HepG2 (cell line): ENCODE measurements around the gene ZNF574. TPM values are rescaled to one million over a fixed set of nuclear protein-coding genes. Genes with fewer than 3 reads are reported as not detected.

Experiments
- ASH2L ChIP-seq: fragments of 300-600, 200-600 bp; sonication (generic); IDR thresholded peaks from 2 replicates; pipeline ENCODE4 v1.7.0; 2017; ENCODE audit warnings: low read depth, mild to moderate bottlenecking, moderate library complexity, mixed read lengths, low read length; ENCODE audit not compliant: insufficient read length
- ATF7-NPFF ChIP-seq: sonication (generic); formaldehyde crosslinking; IDR thresholded peaks from 2 replicates; pipeline ENCODE4 v1.8.1; 2023; ENCODE audit warnings: mild to moderate bottlenecking, low read depth, missing genetic modification reagents, moderate library complexity
- DNMT3B ChIP-seq: conservative IDR thresholded peaks from 2 replicates; pipeline ENCODE4 v1.6.1; 2016; ENCODE audit warnings: missing biosample characterization, control low read depth
- ETV5 ChIP-seq: IDR thresholded peaks from 2 replicates; pipeline ENCODE4 v1.6.1; 2018; ENCODE audit warnings: missing biosample characterization, missing genetic modification reagents, inconsistent platforms, borderline replicate concordance
- ETV6 ChIP-seq: sonication (generic); formaldehyde crosslinking; conservative IDR thresholded peaks from 2 replicates; pipeline ENCODE4 v1.4.0; 2020; ENCODE audit warnings: missing genetic modification reagents
- FOXO1 ChIP-seq: sonication (generic); formaldehyde crosslinking; IDR thresholded peaks from 2 replicates; pipeline ENCODE4 v1.4.0; 2020; ENCODE audit warnings: missing genetic modification reagents
- GZF1 ChIP-seq: sonication (generic); formaldehyde crosslinking; IDR thresholded peaks from 2 replicates; pipeline ENCODE4 v1.5.1; 2020; ENCODE audit warnings: mild to moderate bottlenecking, missing genetic modification reagents
- HES4 ChIP-seq: sonication (generic); formaldehyde crosslinking; IDR thresholded peaks from 2 replicates; pipeline ENCODE4 v1.9.0; 2021; ENCODE audit warnings: mild to moderate bottlenecking, missing genetic modification reagents, borderline replicate concordance
- RBFOX2 ChIP-seq: fragments of 200-400 bp; formaldehyde crosslinking; IDR thresholded peaks from 2 replicates; pipeline ENCODE4 v1.6.1; 2017; ENCODE audit warnings: low read depth, mild to moderate bottlenecking, low read length
- SMAD1 ChIP-seq: sonication (generic); formaldehyde crosslinking; IDR thresholded peaks from 2 replicates; pipeline ENCODE4 v1.4.0; 2020; ENCODE audit warnings: missing genetic modification reagents, low read depth, mild to moderate bottlenecking, borderline replicate concordance
- SSRP1 ChIP-seq: IDR thresholded peaks from 2 replicates; pipeline ENCODE4 v1.6.1; 2016; ENCODE audit warnings: control low read depth
- ZBTB43 ChIP-seq: sonication (generic); formaldehyde crosslinking; conservative IDR thresholded peaks from 2 replicates; pipeline ENCODE4 v1.4.0; 2020; ENCODE audit warnings: missing genetic modification reagents
- ZNF530 ChIP-seq: sonication (generic); formaldehyde crosslinking; IDR thresholded peaks from 2 replicates; pipeline ENCODE4 v1.5.0; 2020; ENCODE audit warnings: low read depth, mild to moderate bottlenecking, missing genetic modification reagents
- ZSCAN30 ChIP-seq: sonication (generic); formaldehyde crosslinking; IDR thresholded peaks from 2 replicates; pipeline ENCODE4 v1.5.0; 2020; ENCODE audit warnings: mild to moderate bottlenecking, missing genetic modification reagents
- polyA plus RNA-seq, 8 experiments: library from polyadenylated mRNA; depleted of rRNA in 3 of 8; stranded (reverse) in 7 of 8; unstranded in 1 of 8; fragments of >200 nt; fragmentation: Illumina TruSeq in 4 of 8; extraction: Trizol in 4 of 8; gene quantifications; 2 replicates each; pipeline versions ENCODE4 v1.2.1 to v1.2.3, GENCODE V29; 2011 to 2016; ENCODE audit warnings: low read depth in 4 of 8, missing spikeins in 1 of 8, mixed read lengths in 1 of 8; ENCODE audit not compliant: insufficient read depth in 1 of 8
- total RNA-seq, 5 experiments: library from RNA; depleted of rRNA; stranded (reverse); fragments of >200 nt; fragmentation: Illumina TruSeq; extraction: Trizol; gene quantifications; 2 replicates each; pipeline ENCODE4 v1.2.3, GENCODE V29; 2016; ENCODE audit warnings: low read depth in 1 of 5
- TF ChIP-seq, protein P1 (sequence below): sonication (generic); formaldehyde crosslinking; IDR thresholded peaks from 2 replicates; pipeline ENCODE4 v1.5.0; 2020; ENCODE audit warnings: mild to moderate bottlenecking, missing genetic modification reagents, borderline replicate concordance
- TF ChIP-seq, protein P2 (sequence below): sonication (generic); formaldehyde crosslinking; conservative IDR thresholded peaks from 2 replicates; pipeline ENCODE4 v1.8.1; 2023; ENCODE audit warnings: missing genetic modification reagents

The ZNF574 gene
- total and polyA plus RNA-seq, 2 of the 13 experiments (the other 11 are each of a cell fraction or from before 2014, with no cell fraction given), result 7.7 to 7.9 TPM

GRCh38 chr19:42075616-42076379 is at the start of gene ZNF574 (continued):
- TF ChIP-seq, protein P1, sequence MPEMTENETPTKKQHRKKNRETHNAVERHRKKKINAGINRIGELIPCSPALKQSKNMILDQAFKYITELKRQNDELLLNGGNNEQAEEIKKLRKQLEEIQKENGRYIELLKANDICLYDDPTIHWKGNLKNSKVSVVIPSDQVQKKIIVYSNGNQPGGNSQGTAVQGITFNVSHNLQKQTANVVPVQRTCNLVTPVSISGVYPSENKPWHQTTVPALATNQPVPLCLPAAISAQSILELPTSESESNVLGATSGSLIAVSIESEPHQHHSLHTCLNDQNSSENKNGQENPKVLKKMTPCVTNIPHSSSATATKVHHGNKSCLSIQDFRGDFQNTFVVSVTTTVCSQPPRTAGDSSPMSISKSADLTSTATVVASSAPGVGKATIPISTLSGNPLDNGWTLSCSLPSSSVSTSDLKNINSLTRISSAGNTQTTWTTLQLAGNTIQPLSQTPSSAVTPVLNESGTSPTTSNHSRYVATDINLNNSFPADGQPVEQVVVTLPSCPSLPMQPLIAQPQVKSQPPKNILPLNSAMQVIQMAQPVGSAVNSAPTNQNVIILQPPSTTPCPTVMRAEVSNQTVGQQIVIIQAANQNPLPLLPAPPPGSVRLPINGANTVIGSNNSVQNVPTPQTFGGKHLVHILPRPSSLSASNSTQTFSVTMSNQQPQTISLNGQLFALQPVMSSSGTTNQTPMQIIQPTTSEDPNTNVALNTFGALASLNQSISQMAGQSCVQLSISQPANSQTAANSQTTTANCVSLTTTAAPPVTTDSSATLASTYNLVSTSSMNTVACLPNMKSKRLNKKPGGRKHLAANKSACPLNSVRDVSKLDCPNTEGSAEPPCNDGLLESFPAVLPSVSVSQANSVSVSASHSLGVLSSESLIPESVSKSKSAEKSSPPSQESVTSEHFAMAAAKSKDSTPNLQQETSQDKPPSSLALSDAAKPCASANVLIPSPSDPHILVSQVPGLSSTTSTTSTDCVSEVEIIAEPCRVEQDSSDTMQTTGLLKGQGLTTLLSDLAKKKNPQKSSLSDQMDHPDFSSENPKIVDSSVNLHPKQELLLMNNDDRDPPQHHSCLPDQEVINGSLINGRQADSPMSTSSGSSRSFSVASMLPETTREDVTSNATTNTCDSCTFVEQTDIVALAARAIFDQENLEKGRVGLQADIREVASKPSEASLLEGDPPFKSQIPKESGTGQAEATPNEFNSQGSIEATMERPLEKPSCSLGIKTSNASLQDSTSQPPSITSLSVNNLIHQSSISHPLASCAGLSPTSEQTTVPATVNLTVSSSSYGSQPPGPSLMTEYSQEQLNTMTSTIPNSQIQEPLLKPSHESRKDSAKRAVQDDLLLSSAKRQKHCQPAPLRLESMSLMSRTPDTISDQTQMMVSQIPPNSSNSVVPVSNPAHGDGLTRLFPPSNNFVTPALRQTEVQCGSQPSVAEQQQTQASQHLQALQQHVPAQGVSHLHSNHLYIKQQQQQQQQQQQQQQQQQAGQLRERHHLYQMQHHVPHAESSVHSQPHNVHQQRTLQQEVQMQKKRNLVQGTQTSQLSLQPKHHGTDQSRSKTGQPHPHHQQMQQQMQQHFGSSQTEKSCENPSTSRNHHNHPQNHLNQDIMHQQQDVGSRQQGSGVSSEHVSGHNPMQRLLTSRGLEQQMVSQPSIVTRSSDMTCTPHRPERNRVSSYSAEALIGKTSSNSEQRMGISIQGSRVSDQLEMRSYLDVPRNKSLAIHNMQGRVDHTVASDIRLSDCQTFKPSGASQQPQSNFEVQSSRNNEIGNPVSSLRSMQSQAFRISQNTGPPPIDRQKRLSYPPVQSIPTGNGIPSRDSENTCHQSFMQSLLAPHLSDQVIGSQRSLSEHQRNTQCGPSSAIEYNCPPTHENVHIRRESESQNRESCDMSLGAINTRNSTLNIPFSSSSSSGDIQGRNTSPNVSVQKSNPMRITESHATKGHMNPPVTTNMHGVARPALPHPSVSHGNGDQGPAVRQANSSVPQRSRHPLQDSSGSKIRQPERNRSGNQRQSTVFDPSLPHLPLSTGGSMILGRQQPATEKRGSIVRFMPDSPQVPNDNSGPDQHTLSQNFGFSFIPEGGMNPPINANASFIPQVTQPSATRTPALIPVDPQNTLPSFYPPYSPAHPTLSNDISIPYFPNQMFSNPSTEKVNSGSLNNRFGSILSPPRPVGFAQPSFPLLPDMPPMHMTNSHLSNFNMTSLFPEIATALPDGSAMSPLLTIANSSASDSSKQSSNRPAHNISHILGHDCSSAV (CRISPR knock-in tag), result no peak
- TF ChIP-seq DNMT3B (no peak), FOXO1 (no peak), ZBTB43 (CRISPR knock-in tag) (no peak; the same call in 1 of the 2 replicates), SMAD1 (CRISPR knock-in tag) (no peak), HES4 (CRISPR knock-in tag) (no peak; the same call in 1 of the 2 replicates), ASH2L (peak; percentile 61), RBFOX2 (peak; percentile 93), ZNF530 (no peak), ZSCAN30 (CRISPR knock-in tag) (no peak), GZF1 (CRISPR knock-in tag) (peak; percentile 73; the same call in 1 of the 2 replicates), ETV6 (CRISPR knock-in tag) (peak; percentile 73), ETV5 (CRISPR knock-in tag) (no peak), SSRP1 (CRISPR knock-in tag) (no peak), ATF7-NPFF (peak; percentile 86)
- TF ChIP-seq, protein P2, sequence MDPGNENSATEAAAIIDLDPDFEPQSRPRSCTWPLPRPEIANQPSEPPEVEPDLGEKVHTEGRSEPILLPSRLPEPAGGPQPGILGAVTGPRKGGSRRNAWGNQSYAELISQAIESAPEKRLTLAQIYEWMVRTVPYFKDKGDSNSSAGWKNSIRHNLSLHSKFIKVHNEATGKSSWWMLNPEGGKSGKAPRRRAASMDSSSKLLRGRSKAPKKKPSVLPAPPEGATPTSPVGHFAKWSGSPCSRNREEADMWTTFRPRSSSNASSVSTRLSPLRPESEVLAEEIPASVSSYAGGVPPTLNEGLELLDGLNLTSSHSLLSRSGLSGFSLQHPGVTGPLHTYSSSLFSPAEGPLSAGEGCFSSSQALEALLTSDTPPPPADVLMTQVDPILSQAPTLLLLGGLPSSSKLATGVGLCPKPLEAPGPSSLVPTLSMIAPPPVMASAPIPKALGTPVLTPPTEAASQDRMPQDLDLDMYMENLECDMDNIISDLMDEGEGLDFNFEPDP, result no peak
